Upper lobe of right lung (tissue), 1 donor: Measurements from ENCODE around the gene ITIH1. TPM values are rescaled to one million over a fixed set of nuclear protein-coding genes. Genes with fewer than 3 reads are reported as not detected.

ENCODE experiments used
- ATAC-seq: fragments of 200-7000 bp; cut with Tn5 transposase; one replicate; pipeline ENCODE4 v1.9.1; 2020; ENCODE audit warnings: mild to moderate bottlenecking, moderate library complexity
- DNase-seq: peaks from one replicate; pipeline ENCODE4 v3.0.0-alpha.2; 2020
- H3K27ac ChIP-seq: fragments of 200-600 bp; one replicate; pipeline ENCODE4 v1.8.0; 2022
- H3K27me3 ChIP-seq: fragments of 200-600 bp; one replicate; pipeline ENCODE4 v1.8.0; 2022; ENCODE audit warnings: mild to moderate bottlenecking
- H3K36me3 ChIP-seq: fragments of 200-600 bp; one replicate; pipeline ENCODE4 v1.8.0; 2022
- H3K4me1 ChIP-seq: fragments of 200-600 bp; one replicate; pipeline ENCODE4 v1.8.0; 2022
- H3K4me3 ChIP-seq: fragments of 200-600 bp; one replicate; pipeline ENCODE4 v1.8.0; 2022; ENCODE audit warnings: mild to moderate bottlenecking
- H3K9me3 ChIP-seq: fragments of 200-600 bp; one replicate; pipeline ENCODE4 v1.8.0; 2022
- intact Hi-C: fragments of 100-400 bp; cut with DNase I; formaldehyde crosslinking; loops from one replicate; pipeline ENCODE4 v1.11.0; 2022
- total RNA-seq: library from RNA; stranded (reverse); fragmentation: NEBNext Ultra II Directional; extraction: Animal tissue kit (Norgen Biotek cat#: 25700); gene quantifications from one replicate; pipeline ENCODE4 v1.2.1, GENCODE V29; 2021
- TF ChIP-seq, protein P1 (sequence below): fragments of 200-600 bp; IDR thresholded peaks from one replicate; pipeline ENCODE4 v1.8.0; 2022; ENCODE audit warnings: antibody characterized with exemption
- donor health status: DM: no; HTN: yes; CAD: no; lungs with severe emphysema.

ITIH1 gene
- total RNA-seq, 1 donor from 2014 or later, result not detected

DNA sequence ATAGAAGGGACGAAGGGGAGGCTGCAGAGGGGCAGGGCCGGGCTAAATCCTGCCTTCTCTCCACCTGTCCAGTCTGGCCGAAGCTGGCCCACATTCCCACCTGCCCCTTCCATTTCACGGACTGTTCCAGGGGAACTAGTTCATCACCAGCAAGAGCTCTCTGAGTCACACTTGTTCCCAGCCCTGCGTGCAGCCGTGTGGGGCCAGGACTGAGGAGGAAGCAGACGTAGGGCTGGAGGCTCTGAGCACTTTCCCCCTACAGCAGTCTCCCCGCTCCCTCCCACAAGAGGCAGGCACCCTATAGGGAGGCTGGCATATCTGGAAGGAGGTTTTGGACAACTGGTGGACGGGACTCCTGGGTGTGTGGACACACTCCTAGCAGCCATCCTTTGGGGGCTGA is 50.0 kb downstream of the ITIH1 start:
- no peak overlapping the region for H3K4me3 ChIP-seq
- no peaks in the 10 kb centered on the region for H3K4me1 ChIP-seq
- TF ChIP-seq, protein P1, sequence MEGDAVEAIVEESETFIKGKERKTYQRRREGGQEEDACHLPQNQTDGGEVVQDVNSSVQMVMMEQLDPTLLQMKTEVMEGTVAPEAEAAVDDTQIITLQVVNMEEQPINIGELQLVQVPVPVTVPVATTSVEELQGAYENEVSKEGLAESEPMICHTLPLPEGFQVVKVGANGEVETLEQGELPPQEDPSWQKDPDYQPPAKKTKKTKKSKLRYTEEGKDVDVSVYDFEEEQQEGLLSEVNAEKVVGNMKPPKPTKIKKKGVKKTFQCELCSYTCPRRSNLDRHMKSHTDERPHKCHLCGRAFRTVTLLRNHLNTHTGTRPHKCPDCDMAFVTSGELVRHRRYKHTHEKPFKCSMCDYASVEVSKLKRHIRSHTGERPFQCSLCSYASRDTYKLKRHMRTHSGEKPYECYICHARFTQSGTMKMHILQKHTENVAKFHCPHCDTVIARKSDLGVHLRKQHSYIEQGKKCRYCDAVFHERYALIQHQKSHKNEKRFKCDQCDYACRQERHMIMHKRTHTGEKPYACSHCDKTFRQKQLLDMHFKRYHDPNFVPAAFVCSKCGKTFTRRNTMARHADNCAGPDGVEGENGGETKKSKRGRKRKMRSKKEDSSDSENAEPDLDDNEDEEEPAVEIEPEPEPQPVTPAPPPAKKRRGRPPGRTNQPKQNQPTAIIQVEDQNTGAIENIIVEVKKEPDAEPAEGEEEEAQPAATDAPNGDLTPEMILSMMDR, result no peak
- H3K27me3 ChIP-seq, result no peaks in the 10 kb centered on the region
- no peak overlapping the region for H3K27ac ChIP-seq
- no peaks in the 10 kb centered on the region for H3K9me3 ChIP-seq
- intact Hi-C loops, result no loop called here
- ATAC-seq (no peak), DNase-seq (no peak)
- H3K36me3 ChIP-seq, result peaks cover 8% of the 10 kb centered on the region

DNA sequence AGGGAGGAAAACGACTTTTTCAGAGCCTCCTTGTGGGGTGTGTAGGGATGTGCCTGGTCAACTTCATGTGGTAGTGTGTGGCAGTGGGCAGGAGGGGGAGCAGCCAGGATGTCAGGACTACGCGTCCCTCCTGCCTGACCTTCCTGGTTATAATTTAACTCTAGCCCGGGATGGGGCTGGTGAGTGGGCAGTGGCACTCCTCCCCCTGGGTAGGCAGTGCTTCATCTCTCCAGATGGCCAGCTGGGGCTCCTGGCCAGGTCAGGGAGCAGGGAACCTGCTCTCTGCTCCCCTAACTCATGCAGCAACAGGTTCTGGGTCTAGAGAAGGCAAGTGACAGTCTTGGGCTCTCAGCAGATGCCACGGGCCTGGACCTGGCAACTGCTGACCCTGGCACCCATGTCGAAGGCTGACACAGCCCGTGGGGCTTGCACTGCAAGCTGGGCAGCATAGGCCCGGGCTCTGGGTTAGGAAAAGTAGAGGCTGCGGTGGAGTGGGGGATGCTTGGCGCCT is 50.5 kb downstream of the ITIH1 start:
- no peak overlapping the region for H3K4me3 ChIP-seq
- intact Hi-C loops, result no loop called here
- peaks cover 8% of the 10 kb centered on the region for H3K36me3 ChIP-seq
- no peaks in the 10 kb centered on the region for H3K4me1 ChIP-seq
- no peaks in the 10 kb centered on the region for H3K27me3 ChIP-seq
- no peak overlapping the region for H3K27ac ChIP-seq
- TF ChIP-seq, protein P1, result no peak
- H3K9me3 ChIP-seq, result no peaks in the 10 kb centered on the region
- ATAC-seq, result no peak
- DNase-seq, result no peak

DNA sequence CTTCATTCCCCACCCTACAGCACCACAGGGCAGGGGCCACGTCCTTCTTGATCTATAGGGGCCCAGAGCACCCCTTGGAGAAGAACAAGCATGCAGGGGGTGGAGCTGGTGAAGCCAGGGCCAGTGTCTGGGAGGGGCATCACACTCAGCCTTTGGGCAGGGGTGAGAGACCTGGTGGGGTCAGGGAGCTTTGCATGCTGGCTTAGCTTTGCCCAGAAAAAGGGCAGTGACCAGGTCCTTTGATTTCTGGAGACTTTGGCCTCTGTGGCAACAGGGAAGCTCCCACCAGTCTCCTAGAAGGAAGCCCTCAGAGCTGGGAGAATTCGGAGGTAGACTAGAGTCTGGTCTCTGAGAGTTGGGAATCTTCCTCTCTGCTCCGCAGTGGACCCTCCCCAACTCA is 52.1 kb downstream of the ITIH1 start:
- Histone ChIP-seq H3K27me3 (no peaks in the 10 kb centered on the region), H3K36me3 (no peaks in the 10 kb centered on the region), H3K4me1 (no peaks in the 10 kb centered on the region), H3K4me3 (no peak overlapping the region), H3K9me3 (no peaks in the 10 kb centered on the region), H3K27ac (no peak overlapping the region)
- DNase-seq (no peak), ATAC-seq (no peak)
- TF ChIP-seq, protein P1, result no peak
- intact Hi-C loops, result no loop called here

DNA sequence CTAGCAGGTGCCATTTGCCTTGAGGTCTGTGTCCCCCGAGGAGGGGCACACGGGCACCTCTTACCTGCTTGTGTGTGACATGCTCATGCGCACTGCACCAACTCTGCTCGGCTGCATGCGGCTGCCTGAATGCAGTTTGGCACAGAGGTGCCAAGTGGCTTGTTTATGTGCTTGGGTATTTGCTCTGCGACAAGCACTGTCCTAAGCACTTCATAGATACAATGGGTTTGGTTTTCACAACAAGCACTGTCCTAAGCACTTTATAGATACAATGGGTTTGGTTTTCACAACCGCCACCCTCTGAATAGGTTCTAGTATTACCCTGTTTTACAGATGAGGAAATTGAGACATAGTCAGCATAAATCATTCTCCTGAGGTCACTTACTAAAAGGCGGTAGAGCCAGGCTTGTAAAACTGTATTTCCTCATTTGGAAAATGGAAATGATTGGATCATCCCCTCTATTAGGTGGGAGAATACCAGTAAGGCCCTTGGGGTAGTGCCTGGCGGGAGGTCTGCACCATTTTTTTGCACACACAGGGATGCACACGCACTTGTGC is 52.6 kb downstream of the ITIH1 start:
- Histone ChIP-seq H3K27me3 (no peaks in the 10 kb centered on the region), H3K27ac (no peak overlapping the region), H3K4me3 (no peak overlapping the region), H3K9me3 (no peaks in the 10 kb centered on the region), H3K4me1 (no peaks in the 10 kb centered on the region), H3K36me3 (no peaks in the 10 kb centered on the region)
- DNase-seq (no peak), ATAC-seq (no peak)
- intact Hi-C loops, result no loop called here
- TF ChIP-seq, protein P1, result no peak

DNA sequence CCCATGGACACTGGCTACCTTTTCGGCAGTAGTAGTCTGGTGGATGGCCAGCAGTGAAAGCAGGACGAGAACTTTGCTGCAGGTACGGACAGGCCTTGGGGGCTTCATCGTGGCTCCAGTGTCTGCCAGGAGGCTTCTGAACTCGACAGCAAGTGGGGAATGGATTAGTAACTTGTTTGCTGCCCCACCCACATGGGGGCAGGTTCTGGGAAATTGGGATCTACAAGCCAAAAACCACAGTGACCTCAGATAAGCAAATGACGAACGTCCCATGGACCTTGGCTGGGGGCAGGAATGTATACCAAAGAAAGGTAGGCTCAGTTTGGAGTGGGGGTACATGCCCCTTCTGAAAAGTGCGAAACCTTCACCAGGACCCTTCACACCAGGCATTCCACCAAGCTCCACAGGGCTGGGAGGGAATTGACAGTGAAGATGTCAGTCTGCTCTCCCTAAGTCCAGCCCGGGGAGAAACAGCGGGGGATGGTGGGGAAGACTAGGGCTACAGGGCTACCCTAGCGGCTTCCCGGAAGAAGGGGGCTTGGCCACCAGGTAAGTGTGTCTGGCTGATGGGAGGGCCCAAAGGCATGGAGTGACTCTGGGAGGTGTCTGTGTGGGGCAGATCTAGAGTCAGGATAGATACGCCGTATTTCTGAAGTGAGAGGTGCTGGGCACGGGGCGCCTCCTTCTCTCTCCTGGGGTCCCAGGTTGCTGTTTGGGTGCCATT is 53.3 kb downstream of the ITIH1 start, which contains the start of gene ITIH4:
ITIH4 (minus strand) TSS at position 138 of the 724 bp plus-strand sequence; CDS start at position 108, 30 bp downstream.
- Histone ChIP-seq H3K27ac (peak within 1 kb of the TSS; percentile 14), H3K4me1 (peaks cover 4% of the 10 kb centered on the region), H3K4me3 (no peak within 1 kb of the TSS), H3K36me3 (no peaks in the 10 kb centered on the region), H3K9me3 (no peaks in the 10 kb centered on the region), H3K27me3 (no peaks in the 10 kb centered on the region)
- intact Hi-C loops, result no loop called here
- TF ChIP-seq, protein P1, result no peak
- DNase-seq, result no peak
- no peak for ATAC-seq
